GM13976 (cell line): ENCODE data around the gene VPS45.

Experiments
- DNase-seq: peaks from one replicate; pipeline ENCODE4 v3.0.0; 2012; ENCODE audit warnings: low spot score
- CTCF ChIP-seq: IDR thresholded peaks from 2 replicates; pipeline ENCODE4 v1.5.1; 2012; ENCODE audit warnings: borderline replicate concordance, mild to moderate bottlenecking; ENCODE audit not compliant: insufficient read depth; ENCODE audit errors: extremely low read depth, missing control alignments, control extremely low read depth
- in situ Hi-C: fragments of 300-500 bp; cut with MboI; formaldehyde crosslinking; loops from one replicate; pipeline ENCODE4 v1.12.0; 2022; ENCODE audit warnings: low sequenced_read_pairs, mixed read lengths, inconsistent platforms; ENCODE audit not compliant: unreplicated experiment

The VPS45 gene

GRCh38 chr1:150165622-150166612 lies 98.3 kb downstream of the VPS45 start:
- peak; percentile 65 for TF ChIP-seq CTCF
- in situ Hi-C loops = loop anchor here (25.0 kb wide), 1 partner anchor 204 kb away; no protein-coding TSS in a partner anchor
- DNase-seq = peak; percentile 70

- TF ChIP-seq CTCF = peak; percentile 83
- in situ Hi-C loops = loop anchor here (25.0 kb wide), 1 partner anchor 207 kb away; no protein-coding TSS in a partner anchor
- DNase-seq = peak; percentile 79
Measured at GRCh38 chr1:150168960-150169601, 101.5 kb downstream of the VPS45 start.

GRCh38 chr1:150171801-150172200 lies 104.2 kb downstream of the VPS45 start:
- no peak for DNase-seq
- TF ChIP-seq CTCF = no peak
- in situ Hi-C loops = loop anchor here (5.0 to 25.0 kb wide), 2 partner anchors 100 to 210 kb away; no protein-coding TSS in a partner anchor

GRCh38 chr1:150173141-150173585 lies 105.6 kb downstream of the VPS45 start:
- in situ Hi-C loops = loop anchor here (5.0 to 25.0 kb wide), 2 partner anchors 101 to 211 kb away; no protein-coding TSS in a partner anchor
- DNase-seq = no peak
- TF ChIP-seq CTCF = no peak

- in situ Hi-C loops = no loop called here
- TF ChIP-seq CTCF = no peak
- no peak for DNase-seq
Measured at GRCh38 chr1:150176593-150176992, 109.0 kb downstream of the VPS45 start.

- TF ChIP-seq CTCF = no peak
- in situ Hi-C loops = no loop called here
- DNase-seq = no peak
Measured at GRCh38 chr1:150178548-150178947, 111.0 kb downstream of the VPS45 start.
